HUES6 (cell line): ENCODE results near the gene ICAM1.

Experiments used
- H3K27ac ChIP-seq: 2 replicates; pipeline ENCODE4 v1.7.0; 2013; ENCODE audit warnings: low read depth, mild to moderate bottlenecking, low read length, inconsistent platforms
- H3K27me3 ChIP-seq: 2 replicates; pipeline ENCODE4 v1.6.1; 2013; ENCODE audit warnings: low read length; ENCODE audit not compliant: control insufficient read depth, insufficient read depth
- H3K36me3 ChIP-seq: 2 replicates; pipeline ENCODE4 v1.6.1; 2013; ENCODE audit warnings: low read length; ENCODE audit not compliant: control insufficient read depth, insufficient read depth
- H3K4me1 ChIP-seq: 2 replicates; pipeline ENCODE4 v1.6.1; 2013; ENCODE audit warnings: low read length; ENCODE audit not compliant: control insufficient read depth, insufficient read depth
- H3K4me3 ChIP-seq: 2 replicates; pipeline ENCODE4 v1.5.1; 2013; ENCODE audit warnings: low read depth, low read length
- H3K9ac ChIP-seq: one replicate; pipeline ENCODE4 v1.6.1; 2013; ENCODE audit warnings: mild to moderate bottlenecking, low read length
- H3K9me3 ChIP-seq: 2 replicates; pipeline ENCODE4 v1.6.1; 2013; ENCODE audit warnings: low read depth, low read length; ENCODE audit not compliant: control insufficient read depth, insufficient read depth

ICAM1 gene

DNA sequence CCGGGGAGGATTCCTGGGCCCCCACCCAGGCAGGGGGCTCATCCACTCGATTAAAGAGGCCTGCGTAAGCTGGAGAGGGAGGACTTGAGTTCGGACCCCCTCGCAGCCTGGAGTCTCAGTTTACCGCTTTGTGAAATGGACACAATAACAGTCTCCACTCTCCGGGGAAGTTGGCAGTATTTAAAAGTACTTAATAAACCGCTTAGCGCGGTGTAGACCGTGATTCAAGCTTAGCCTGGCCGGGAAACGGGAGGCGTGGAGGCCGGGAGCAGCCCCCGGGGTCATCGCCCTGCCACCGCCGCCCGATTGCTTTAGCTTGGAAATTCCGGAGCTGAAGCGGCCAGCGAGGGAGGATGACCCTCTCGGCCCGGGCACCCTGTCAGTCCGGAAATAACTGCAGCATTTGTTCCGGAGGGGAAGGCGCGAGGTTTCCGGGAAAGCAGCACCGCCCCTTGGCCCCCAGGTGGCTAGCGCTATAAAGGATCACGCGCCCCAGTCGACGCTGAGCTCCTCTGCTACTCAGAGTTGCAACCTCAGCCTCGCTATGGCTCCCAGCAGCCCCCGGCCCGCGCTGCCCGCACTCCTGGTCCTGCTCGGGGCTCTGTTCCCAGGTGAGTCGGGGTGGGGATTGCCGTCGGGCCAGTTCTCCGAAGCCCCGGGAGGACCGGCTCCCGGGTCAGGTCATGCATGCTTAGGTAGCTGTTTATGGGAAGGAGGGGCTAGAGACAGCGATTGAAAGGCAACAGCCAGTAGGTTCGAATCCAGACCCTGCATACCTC lies at the start of gene ICAM1:
TSS of gene ICAM1 (plus strand) at position 505 of the 779 bp plus-strand sequence. CDS start at position 545, 40 bp downstream.
- H3K27me3 ChIP-seq: peaks cover 43% of the 10 kb centered on the region
- H3K36me3 ChIP-seq: no peaks in the 10 kb centered on the region
- H3K9me3 ChIP-seq: no peaks in the 10 kb centered on the region
- peak within 1 kb of the TSS; percentile 3 for H3K9ac ChIP-seq
- no peak within 1 kb of the TSS for H3K27ac ChIP-seq
- peak within 1 kb of the TSS; percentile 52 for H3K4me3 ChIP-seq
- peaks cover 8% of the 10 kb centered on the region for H3K4me1 ChIP-seq

DNA sequence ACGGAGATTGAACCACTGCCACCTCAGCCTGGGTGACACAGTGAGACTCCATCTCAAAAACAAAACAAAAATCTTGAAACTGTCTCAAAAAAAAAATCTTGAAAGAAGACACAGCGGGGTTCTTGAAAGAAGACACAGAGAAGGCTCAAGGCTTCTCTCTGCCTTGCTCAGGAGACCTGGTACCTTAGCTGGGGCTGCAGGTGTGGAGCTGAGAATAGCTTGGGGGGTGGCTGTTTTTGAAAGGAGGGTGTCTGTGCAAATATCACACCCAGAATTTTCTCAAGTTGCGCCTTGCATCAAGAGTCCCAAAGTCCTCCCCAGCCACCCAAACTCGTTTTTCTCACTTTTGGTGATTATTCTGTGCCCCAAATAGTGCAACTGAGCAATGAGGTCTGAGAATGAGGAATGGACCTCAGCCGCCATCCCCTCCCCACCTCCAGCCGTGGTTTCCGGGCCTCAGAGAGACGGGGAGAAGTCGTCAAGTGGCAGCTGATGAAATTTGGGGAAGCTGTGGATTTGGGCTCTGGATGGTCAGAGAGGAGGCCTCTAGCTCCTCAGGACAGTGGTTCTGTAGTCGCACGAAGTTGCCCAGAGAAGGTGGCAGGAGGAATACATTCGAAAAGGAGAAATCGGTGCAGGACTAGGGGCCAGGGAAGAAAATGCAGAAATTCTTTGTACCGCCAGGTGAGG lies 48.6 kb upstream of the ICAM1 start:
- no peaks in the 10 kb centered on the region for H3K9me3 ChIP-seq
- H3K4me1 ChIP-seq: peaks cover 18% of the 10 kb centered on the region
- H3K27ac ChIP-seq: no peak overlapping the region
- no peak overlapping the region for H3K4me3 ChIP-seq
- peaks cover 10% of the 10 kb centered on the region for H3K36me3 ChIP-seq
- H3K9ac ChIP-seq: no peak overlapping the region
- no peaks in the 10 kb centered on the region for H3K27me3 ChIP-seq

- Histone ChIP-seq H3K9me3 (no peaks in the 10 kb centered on the region), H3K4me1 (peaks cover 18% of the 10 kb centered on the region), H3K4me3 (no peak overlapping the region), H3K9ac (no peak overlapping the region), H3K27ac (no peak overlapping the region), H3K36me3 (peaks cover 10% of the 10 kb centered on the region), H3K27me3 (no peaks in the 10 kb centered on the region)
These were observed 47.3 kb upstream of the ICAM1 start for GRCh38 chr19:10223488-10224213.

DNA sequence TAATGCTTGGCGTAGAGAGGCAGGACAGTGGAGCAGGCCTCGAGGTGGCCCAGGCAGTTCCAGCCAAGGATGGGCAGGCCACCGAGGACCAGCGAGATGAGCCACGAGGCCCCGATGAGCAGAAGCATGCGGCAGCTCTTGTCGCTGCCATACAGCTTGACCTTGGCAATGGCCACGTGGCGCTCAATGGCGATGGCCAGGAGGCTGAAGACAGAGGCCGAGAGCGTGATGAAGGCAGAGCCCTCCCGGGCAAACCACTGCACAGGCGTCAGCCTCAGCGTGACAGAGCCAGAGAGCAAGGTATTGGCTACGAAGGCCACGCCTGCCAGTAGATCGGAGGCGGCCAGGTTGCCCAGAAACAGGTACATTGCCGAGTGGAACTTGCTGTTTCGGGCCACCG lies 46.6 kb upstream of the ICAM1 start:
- Histone ChIP-seq H3K27ac (no peak overlapping the region), H3K9me3 (no peaks in the 10 kb centered on the region), H3K4me3 (no peak overlapping the region), H3K4me1 (peaks cover 18% of the 10 kb centered on the region), H3K9ac (no peak overlapping the region), H3K27me3 (no peaks in the 10 kb centered on the region), H3K36me3 (peaks cover 10% of the 10 kb centered on the region)

DNA sequence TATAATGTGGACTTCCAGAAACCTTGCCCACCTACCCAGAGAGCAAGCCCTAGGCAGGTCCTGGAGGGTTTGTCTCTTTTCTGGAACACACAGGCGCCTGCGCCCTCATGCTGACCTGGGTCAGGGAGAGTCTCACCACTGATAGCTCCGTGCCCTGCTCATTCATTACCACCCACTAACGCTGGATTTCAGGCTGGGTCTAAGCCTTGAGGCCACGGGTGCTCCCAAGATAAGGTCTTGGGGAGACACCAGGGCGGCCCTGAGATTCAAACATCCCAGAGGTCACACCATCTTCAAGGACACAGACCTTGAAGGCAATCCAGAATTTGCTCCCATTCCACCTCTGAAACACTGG lies 44.9 kb upstream of the ICAM1 start:
- Histone ChIP-seq H3K27ac (no peak overlapping the region), H3K27me3 (no peaks in the 10 kb centered on the region), H3K9me3 (no peaks in the 10 kb centered on the region), H3K36me3 (peaks cover 10% of the 10 kb centered on the region), H3K4me3 (no peak overlapping the region), H3K9ac (no peak overlapping the region), H3K4me1 (peaks cover 14% of the 10 kb centered on the region)

DNA sequence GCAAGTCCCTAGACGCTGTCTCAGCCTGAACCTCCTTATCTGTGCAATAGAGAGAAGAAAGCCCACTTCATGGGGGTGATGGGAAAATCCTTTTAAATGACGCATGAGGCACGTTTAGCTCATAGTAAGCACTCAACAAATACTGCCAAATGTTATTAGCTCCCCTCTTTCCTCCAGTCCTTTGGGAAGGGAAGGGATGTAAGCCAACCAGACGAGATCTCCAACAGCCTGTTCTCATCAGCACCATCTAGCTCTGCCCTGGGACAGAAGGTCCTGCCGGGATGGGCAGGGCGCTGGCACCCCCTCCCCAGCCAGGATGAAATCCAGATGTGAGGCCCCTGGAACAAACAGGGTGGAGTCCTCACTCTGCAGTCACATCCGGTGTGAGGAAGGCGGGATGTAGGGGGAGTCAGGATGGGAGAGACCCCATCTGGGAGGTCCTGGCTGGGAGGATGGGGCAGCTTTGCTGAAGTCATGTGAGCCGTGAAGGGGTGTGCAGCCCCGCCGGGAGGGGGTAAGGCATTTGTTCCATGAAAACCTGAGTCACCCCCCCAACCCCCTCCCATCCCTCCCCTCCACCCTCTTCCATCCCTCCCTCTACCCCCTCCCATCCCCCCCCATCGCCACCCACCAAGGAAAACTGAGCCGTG lies 44.4 kb upstream of the ICAM1 start:
- Histone ChIP-seq H3K27me3 (no peaks in the 10 kb centered on the region), H3K9me3 (no peaks in the 10 kb centered on the region), H3K36me3 (peaks cover 10% of the 10 kb centered on the region), H3K27ac (no peak overlapping the region), H3K4me3 (no peak overlapping the region), H3K9ac (no peak overlapping the region), H3K4me1 (peaks cover 14% of the 10 kb centered on the region)

DNA sequence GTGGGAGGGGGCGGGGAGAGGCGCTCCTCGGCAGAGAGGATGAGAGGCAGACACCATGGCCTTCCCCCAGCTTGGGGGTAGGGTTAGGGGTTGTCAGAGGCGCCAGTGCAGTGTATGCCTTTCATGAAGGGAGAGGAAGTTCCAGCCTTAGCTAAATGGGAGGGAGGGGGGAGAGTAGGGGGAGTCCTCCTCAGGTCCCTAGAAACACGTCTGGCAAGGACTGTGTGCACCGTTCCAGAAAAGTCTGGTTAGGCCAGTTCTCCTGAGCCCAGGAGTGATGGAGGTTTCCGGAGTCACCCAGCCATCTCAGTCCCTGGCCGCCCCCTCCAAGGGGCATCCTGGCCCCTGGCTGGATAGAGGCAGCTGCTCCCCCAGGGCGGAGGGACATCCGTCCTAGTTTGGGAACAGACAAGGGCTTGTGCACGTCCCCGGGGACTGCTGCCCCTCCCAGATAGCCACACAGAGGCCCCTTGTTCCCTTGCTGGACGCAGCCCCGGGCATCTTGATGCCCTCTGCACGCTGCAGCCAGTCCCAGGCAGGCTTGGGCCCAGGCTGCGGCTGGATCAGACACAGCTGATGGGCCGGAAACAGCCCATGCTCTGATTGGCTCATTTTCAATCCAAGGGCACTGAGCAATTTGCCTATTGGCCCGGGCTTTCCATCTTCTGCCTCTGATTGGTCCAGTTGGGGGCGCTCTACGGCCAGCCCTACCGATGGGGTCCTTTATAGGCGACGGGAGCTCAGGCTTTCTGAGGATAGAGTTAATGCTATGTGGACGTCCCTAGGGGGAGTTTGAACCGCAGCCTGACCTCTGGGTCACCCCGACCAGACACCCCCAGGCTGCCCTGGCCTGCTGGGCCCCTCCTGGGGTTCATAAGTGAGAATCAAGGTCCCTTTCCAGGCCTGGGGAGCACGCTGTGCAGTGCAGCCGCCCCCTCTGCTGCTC lies 43.6 kb upstream of the ICAM1 start:
- peaks cover 10% of the 10 kb centered on the region for H3K36me3 ChIP-seq
- H3K27ac ChIP-seq: no peak overlapping the region
- no peak overlapping the region for H3K4me3 ChIP-seq
- H3K9me3 ChIP-seq: no peaks in the 10 kb centered on the region
- peaks cover 14% of the 10 kb centered on the region for H3K4me1 ChIP-seq
- no peak overlapping the region for H3K9ac ChIP-seq
- H3K27me3 ChIP-seq: no peaks in the 10 kb centered on the region

DNA sequence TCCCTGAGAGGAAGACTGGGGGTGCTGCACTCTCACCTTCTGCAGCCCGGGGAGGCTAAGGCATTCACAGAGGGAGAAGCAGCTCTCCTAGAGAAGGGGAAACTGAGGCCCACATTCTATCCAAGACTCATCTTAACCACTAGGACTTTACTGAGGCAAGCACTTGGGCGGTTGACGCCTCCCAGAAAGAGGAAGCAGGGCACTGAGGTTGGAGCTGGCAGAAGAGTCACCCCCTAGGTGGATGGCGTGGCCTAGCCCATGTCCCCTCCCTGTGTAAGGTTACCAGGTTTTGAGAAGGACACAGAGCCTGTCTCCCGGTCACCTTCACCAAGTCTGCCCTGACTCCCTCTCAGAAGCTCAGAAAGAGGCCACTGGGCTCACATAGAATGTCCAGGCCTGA lies 42.5 kb upstream of the ICAM1 start:
- Histone ChIP-seq H3K27me3 (no peaks in the 10 kb centered on the region), H3K27ac (no peak overlapping the region), H3K4me3 (no peak overlapping the region), H3K9me3 (no peaks in the 10 kb centered on the region), H3K4me1 (peaks cover 14% of the 10 kb centered on the region), H3K9ac (no peak overlapping the region), H3K36me3 (peaks cover 7% of the 10 kb centered on the region)

DNA sequence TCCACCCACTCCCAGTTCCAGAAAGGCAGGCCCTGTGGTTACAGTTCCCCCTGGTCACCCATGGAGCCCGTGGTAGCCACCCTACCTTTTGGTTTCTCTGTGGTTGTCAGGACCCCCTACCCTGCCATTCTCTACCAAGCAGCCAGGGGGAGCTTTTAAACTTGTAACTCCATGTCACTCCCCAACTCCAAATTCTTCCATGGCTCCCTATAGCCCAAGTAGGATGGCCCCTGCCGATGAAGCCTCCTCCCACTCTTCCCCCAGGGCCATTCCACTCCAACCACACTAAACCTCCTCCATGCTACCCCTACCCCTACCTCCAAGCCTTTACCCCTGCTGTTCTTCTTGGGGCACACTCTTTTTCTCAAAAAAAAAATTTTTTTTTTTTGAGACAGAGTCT lies 42.0 kb upstream of the ICAM1 start:
- H3K27ac ChIP-seq: no peak overlapping the region
- no peak overlapping the region for H3K4me3 ChIP-seq
- peaks cover 5% of the 10 kb centered on the region for H3K36me3 ChIP-seq
- H3K9me3 ChIP-seq: no peaks in the 10 kb centered on the region
- no peak overlapping the region for H3K9ac ChIP-seq
- no peaks in the 10 kb centered on the region for H3K27me3 ChIP-seq
- peaks cover 14% of the 10 kb centered on the region for H3K4me1 ChIP-seq

- Histone ChIP-seq H3K4me1 (peaks cover 14% of the 10 kb centered on the region), H3K27me3 (no peaks in the 10 kb centered on the region), H3K36me3 (no peaks in the 10 kb centered on the region), H3K4me3 (peak overlapping the region; percentile 76), H3K9ac (peak overlapping the region; percentile 74), H3K27ac (peak overlapping the region; percentile 29; the same call in 1 of the 2 replicates), H3K9me3 (no peaks in the 10 kb centered on the region)
These were observed 40.6 kb upstream of the ICAM1 start for GRCh38 chr19:10230173-10230860.
